GM13977 (cell line): Measurements from ENCODE around the gene SULT6B1.

ENCODE experiments used
- DNase-seq: peaks from one replicate; pipeline ENCODE4 v3.0.0; 2012; ENCODE audit warnings: low spot score
- in situ Hi-C: fragments of 300-500 bp; cut with MboI; formaldehyde crosslinking; loops from one replicate; pipeline ENCODE4 v1.12.0; 2022; ENCODE audit warnings: low sequenced_read_pairs, low pct_unique_long_range_greater_than_20kb, mixed read lengths, inconsistent platforms; ENCODE audit not compliant: unreplicated experiment
- TF ChIP-seq, protein P1 (sequence below): IDR thresholded peaks from 2 replicates; pipeline ENCODE4 v1.5.1; 2012; ENCODE audit warnings: mild to moderate bottlenecking, control low read depth; ENCODE audit not compliant: insufficient read depth; ENCODE audit errors: extremely low read depth, missing control alignments

SULT6B1 gene

DNA sequence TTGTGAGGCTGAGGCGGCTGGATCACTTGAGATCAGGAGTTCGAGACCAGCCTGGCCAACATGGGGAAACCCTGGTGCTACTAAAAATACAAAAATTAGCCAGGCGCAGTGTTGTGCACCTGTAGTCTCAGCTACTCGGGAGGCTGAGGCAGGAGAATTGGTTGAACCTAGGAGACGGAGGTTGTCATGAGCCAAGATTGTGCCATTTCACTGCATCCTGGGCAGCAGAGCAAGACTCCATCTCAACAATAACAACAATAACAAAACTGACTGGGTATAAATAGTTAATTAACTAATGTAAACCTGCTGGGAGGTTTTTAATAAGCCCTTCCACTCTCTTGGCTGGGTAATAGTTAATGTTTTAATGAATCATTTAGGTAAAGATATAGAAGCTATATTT, 7.8 kb downstream of the SULT6B1 start:
- TF ChIP-seq, protein P1, sequence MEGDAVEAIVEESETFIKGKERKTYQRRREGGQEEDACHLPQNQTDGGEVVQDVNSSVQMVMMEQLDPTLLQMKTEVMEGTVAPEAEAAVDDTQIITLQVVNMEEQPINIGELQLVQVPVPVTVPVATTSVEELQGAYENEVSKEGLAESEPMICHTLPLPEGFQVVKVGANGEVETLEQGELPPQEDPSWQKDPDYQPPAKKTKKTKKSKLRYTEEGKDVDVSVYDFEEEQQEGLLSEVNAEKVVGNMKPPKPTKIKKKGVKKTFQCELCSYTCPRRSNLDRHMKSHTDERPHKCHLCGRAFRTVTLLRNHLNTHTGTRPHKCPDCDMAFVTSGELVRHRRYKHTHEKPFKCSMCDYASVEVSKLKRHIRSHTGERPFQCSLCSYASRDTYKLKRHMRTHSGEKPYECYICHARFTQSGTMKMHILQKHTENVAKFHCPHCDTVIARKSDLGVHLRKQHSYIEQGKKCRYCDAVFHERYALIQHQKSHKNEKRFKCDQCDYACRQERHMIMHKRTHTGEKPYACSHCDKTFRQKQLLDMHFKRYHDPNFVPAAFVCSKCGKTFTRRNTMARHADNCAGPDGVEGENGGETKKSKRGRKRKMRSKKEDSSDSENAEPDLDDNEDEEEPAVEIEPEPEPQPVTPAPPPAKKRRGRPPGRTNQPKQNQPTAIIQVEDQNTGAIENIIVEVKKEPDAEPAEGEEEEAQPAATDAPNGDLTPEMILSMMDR: no peak
- no peak for DNase-seq
- in situ Hi-C loops: no loop called here

DNA sequence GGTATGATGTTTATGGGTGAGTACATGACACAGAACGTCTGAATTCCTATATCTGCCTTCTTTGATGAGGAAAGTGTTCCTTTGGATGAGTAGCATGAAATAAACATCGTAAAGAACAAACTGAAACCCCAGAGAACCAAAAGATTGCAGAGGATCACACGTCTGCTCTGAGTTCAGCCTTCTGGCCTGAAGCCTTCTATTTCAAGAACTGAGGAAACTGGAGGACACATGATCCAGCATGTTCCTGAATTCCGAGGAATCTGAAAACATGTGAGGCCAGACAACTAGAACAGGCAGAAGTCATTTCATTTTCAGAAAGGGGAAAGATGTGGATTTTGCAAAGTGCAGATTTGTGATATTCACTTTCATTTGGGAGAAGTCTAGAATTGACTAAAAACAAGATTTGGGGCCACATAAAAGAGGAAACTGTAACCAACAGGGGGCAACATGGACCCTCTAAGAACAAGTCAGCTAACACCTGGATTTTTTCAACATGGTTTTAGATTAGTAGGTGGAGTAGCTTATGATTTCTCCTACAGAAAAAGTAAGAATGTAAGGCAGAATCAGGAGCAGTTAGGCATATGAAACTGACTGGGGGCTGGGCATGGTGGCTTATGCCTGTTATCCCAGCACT, 8.3 kb downstream of the SULT6B1 start:
- TF ChIP-seq, protein P1: no peak
- DNase-seq: no peak
- in situ Hi-C loops: no loop called here

DNA sequence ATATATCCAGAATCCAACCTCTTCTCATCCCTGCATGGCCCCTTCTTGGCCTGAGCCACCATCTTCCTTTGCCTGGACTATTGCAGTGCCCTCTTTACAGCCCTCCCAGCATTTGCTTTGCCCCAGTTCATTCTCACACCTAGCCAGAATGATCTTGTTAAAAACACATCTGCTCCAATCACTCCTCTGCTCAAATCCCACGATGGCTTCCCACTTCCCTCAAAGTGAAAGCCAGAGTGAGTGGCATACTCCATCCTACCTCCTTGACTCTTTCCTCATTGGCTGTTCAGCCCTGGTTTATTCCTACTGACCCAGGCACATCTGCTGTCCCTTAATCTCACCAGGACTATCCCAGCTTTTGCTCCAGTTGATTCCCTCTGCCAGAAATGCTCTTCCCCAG, 14.7 kb downstream of the SULT6B1 start:
- TF ChIP-seq, protein P1: no peak
- DNase-seq: no peak
- in situ Hi-C loops: loop anchor here (25.0 kb wide), 1 partner anchor 714 kb away; no protein-coding TSS in a partner anchor

DNA sequence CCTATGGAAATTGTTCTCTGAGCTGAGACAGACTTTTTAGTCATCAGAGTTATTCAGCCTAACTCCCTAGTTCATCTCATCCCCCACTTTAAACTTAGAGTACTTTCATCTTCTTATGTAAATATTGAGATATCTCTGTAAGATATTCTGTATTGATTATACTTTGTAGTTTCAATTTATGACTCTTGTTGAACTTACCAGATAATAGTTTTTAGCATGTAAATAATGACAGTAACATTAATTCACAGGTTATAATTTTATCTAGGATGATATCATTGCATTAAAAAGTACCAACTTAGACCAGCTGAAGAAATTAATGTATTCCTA, 16.9 kb downstream of the SULT6B1 start:
- in situ Hi-C loops: loop anchor here (25.0 kb wide), 1 partner anchor 716 kb away; no protein-coding TSS in a partner anchor
- TF ChIP-seq, protein P1: no peak
- no peak for DNase-seq

DNA sequence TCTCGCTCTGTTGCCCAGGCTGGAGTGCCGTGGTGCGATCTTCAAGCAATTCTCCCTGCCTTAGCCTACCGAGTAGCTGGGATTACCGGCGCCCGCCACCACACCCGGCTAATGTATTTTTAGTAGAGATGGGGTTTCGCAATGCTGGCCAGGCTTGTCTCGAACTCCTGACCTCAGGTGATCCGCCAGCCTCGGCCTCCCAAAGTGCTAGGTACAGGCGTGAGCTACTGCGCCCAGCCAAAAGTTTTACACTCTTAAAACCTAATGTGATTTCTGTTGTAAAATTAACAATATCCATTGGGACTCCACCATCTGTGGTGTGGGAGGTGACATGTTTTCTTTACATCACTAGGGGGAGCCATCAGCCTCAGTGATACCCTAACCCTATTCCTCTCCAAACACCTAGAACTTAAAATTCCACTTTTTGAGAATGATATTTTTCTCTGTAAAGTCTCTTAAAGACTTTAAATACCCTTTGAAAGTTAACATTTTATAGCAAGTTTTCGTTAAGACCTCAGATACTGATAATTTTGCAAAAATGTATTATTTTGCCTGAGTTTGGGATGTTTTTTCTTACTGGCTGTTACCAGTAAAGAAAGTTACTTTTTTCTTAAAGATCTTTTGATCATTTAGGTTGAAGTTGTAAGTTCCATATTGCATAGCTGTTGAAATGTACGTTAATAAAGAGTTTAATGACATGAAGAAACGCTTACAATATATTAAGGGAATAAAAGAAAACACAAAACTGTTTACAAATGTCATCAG, 20.1 kb downstream of the SULT6B1 start:
- in situ Hi-C loops: loop anchor here (25.0 kb wide), 1 partner anchor 719 kb away; no protein-coding TSS in a partner anchor
- TF ChIP-seq, protein P1: peak; percentile 77
- DNase-seq: peak; percentile 82

DNA sequence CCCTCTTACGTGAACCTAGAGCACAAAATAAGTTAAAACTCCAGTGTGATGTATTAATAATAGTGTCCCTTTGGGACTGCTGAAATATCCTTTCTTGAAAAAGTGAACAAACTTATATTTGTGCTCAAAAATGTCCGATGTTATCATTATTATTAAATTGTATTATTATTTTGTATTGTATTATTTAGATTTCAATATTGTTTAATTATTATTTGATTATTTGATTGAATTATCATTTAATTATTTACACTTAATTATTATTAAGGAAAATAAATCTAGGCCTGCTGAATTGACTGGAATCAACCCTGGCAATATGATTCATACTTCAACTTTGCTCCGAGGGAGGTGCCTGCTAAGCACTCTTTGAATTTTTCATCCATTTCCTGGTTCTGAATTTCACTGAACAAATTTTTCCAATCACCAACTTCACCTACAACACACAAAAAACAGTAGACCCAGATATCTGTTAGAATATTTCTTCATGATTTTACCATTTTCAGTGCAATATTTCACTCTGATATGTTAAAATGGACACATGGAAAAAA, 20.8 kb downstream of the SULT6B1 start:
- TF ChIP-seq, protein P1: no peak
- in situ Hi-C loops: loop anchor here (25.0 kb wide), 1 partner anchor 720 kb away; no protein-coding TSS in a partner anchor
- DNase-seq: no peak
